Left lobe of liver (tissue), 2 donors: Measurements from ENCODE around the gene GRAP. TPM values are rescaled to one million over a fixed set of nuclear protein-coding genes. Genes with fewer than 3 reads are reported as not detected.

Experiments
- ATAC-seq: fragments of 200-7000 bp; cut with Tn5 transposase; one replicate; pipeline ENCODE4 v1.9.1; 2020; ENCODE audit warnings: mild to moderate bottlenecking, moderate library complexity
- DNase-seq: peaks from one replicate; pipeline ENCODE4 v3.0.0-alpha.2; 2020; ENCODE audit warnings: low spot score
- total RNA-seq: library from RNA; stranded (reverse); gene quantifications from one replicate; pipeline ENCODE4 v1.2.1, GENCODE V29; 2021
- donor health status: DM: no; HTN: no; CAD: no; lungs with moderate emphysema.
- donor health status: DM: no; HTN: yes; CAD: no.

Gene GRAP
- total RNA-seq, 1 donor from 2014 or later, result 4.0 TPM

GRCh38 chr17:19004421-19005136, 42.2 kb downstream of the GRAP start, which contains the start of gene FAM83G:
Gene FAM83G (minus strand): TSS chr17:19004764. CDS start chr17:19004041, 723 bp downstream.
- peak; percentile 77 for ATAC-seq
- peak; percentile 89 for DNase-seq

GRCh38 chr17:19003543-19004420, 43.0 kb downstream of the GRAP start:
- DNase-seq (peak; percentile 80), ATAC-seq (peak; percentile 62)

- DNase-seq, result no peak
- ATAC-seq, result no peak
Measured at GRCh38 chr17:19002805-19003542, 43.8 kb downstream of the GRAP start.

DNA sequence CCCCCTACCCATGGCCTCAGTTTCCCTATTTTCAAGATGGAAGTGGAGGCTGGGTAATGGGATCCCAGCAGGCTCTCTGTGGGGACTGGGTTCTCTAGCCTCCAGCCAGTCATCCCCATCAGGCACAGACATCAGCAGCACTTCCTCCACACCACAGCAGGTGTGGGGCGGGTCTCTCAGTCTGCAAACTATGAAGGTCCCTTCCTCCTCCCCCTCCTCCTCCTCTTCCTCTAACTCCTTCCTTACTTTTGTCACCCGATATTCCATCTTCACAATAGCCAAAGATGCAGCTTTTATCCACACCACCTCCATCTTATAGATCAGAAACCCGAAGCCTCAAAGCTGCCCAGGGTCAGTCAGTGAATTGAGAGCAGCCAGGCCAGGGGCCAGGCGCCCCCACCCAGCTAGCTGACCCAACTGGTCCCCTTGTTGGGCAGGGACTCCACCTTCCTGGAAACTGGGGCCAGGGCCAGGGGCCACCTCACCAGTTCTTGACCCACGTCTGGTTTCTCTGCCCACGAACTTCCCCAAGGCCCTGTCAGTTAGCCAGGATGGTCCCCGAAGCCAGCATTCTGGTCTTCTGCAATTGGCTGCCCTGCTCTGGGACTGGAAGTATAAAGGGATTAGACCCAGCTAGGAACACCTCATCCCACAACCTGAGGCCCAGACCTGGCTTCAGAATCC, 44.7 kb downstream of the GRAP start:
- DNase-seq (no peak), ATAC-seq (no peak)

DNA sequence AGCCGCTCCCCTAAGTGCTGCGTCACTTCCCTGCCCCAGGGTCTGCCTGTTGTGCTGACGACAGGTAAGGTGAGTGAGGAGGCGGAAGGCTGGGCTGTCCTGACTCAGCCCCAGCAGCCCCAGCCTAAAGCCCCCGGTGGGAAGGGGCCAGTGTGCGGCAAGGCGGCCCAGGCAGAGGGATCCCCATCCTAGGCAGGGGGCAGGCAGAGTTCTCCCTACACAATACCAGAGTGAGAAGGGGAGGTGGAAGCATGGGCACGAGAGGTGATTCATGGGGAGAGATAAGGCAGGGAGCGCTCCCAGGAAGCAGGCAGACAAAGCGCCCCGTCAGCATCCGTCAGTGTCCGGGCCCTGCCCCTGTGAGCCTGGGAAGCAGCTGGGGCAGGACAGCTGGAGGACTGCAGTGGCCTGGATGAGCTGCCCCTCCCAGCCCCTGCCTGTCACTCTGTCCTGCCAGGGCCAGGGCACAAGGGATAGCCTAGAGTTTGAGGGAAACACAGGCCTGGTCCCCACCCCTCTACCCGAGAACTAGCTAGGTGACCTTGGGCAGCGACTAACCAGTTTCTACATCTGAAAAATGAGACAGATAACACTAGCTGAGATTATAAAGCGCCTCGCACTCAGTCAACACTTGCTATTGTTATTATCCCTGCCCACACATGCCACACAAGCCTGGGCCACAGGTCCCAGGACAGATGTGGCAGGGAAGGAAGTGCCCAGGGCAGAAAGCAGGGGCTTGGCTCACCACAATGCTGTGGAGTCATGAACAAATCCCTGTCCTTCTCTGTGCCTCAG, 46.0 kb downstream of the GRAP start:
- no peak for DNase-seq

GRCh38 chr17:18999911-19000310, 46.8 kb downstream of the GRAP start:
- no peak for DNase-seq
- ATAC-seq, result no peak

More for the DNA sequence above, 46.0 kb downstream of the GRAP start:
- no peak for ATAC-seq

DNA sequence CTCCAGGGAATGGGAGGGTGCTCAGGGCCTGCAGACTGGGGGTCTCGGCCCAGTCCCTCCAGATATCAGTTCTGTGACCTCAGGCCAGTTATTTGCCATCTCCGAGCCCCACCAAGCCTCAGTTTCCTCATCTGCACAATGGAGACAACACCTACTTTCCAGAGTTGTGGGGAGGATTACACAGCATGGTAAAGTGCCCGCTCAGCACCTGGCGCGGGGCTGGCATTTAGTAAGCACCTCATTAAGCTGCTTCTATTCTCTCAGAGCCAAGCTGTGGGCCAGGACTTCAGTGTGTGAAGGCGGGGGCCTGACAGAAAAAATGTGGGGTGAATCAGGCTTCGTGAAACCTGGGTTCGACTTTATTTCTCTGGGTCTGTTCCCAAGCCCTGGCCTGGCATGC, 47.4 kb downstream of the GRAP start:
- DNase-seq (no peak), ATAC-seq (no peak)

- ATAC-seq, result no peak
- DNase-seq, result no peak
Measured at GRCh38 chr17:18997650-18998196, 49.0 kb downstream of the GRAP start.

DNA sequence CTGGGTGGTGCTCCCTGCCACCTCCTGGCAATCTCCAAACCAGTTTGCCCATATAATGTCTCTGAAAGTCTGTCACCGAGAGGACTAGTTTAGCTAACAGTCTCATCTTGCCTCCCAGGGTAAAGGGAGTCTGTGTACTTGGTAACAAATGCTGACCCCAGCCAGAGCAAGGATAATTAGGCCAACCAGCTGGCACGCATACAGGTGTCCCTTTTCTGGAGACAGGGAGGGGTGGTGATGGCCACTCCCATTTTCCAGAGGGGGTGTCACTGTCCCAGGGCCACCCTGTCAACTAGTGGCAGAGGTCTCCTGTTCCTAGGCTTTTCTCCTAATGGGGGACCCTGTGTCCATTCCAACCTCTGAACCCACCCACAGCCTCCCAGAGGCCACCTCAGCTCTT, 50.3 kb downstream of the GRAP start:
- peak; percentile 54 for ATAC-seq
- no peak for DNase-seq

DNA sequence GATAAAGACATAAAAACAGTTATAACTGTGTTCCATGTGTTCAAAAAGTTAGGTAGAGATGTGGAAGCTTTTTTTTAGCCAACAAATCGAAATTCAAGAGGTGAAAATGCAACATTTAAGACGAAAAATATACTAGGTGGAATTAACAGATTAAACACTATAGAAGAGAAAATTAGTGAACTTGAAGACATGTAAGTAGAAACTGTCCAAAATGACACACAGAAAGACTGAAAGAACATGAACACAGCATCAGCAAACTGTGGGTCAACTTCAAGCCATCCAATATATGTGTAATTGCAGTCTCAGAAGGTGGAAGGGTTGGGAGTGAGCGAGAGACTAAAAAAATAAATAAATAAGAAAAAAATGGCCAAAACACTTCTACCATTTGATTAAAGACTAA, 51.5 kb downstream of the GRAP start:
- ATAC-seq (no peak), DNase-seq (no peak)

DNA sequence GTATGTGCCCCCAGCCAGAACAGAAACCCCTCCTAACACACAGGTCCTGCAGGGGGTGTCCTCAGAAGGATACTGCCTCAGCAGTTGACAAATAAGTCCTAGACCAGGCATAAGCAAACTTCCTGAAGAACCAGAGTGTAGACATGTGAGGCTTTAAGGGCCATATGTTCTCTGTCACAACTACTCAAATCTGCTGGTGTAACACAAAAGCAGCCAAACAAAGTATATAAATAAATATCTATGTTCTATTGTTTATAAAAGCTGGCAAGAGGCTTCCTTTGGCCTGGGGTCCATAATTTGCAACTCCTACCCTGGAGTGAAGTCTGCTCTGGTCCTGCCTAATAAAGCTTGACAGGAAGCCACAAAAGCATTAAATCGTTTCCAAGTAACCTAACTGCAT, 52.1 kb downstream of the GRAP start:
- ATAC-seq (no peak), DNase-seq (no peak)

GRCh38 chr17:18993905-18994526, 52.7 kb downstream of the GRAP start:
- DNase-seq, result no peak

GRCh38 chr17:18992454-18993130, 54.2 kb downstream of the GRAP start:
- DNase-seq, result no peak
- ATAC-seq, result no peak

More at GRCh38 chr17:18993905-18994526, 52.7 kb downstream of the GRAP start:
- ATAC-seq, result no peak

DNA sequence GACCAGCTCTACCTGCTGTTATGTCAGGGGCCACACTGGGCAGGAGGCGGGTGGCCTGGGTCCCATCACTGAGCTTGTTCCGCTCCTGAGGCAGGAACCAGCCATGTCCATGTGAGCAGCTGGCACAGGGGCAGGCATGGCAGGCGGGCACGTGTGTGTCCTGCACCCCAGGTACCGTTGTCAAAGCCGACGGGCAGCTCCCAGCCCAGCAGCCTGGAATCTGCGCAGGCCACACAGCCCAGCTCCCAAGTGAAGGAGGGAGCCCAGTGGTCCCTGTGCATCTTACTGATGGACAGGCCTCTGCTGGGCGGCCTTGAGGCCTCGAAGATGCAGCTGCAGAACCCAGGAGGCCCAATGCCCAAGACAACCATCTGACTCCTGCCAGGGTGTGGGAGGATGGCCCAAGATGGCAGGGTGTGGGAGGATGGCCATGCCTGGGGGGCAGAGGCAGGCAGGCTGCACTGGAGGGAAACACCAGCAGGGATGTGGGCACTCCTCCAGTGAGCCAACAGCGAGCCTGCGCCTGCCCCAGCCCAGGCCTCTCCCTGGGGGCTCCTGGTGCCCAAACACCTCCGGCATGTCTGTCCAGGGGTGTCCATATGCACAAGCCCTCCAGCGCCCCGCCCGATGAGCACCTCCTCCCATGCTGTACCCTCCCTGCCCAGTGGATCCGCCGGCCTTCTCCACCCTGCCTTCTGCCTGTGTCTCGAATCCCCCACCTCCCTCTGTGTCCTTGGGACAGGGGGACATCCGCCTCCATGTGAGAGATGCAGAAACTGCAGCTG, 55.0 kb downstream of the GRAP start:
- no peak for DNase-seq

DNA sequence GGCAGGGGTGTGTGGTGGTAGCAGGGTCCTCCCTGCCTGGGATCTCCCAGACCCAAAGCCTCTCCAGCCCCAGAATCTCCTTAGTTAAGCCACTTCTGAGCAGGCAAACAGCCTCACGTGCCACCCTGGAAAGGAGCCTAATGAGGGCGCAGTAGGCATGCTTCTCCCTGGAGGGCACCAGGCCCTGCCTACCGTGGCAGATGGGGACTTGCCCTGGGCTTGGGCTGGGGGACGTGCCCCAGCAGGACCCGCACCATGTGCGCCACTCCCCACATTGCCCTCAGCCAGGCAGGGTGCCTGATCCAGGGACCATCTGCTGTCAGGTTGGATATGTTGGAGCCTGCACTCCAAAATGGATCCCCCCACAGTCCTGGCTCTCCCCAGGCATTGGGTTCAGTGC, 56.4 kb downstream of the GRAP start:
- DNase-seq, result no peak
- no peak for ATAC-seq

More for the DNA sequence above, 55.0 kb downstream of the GRAP start:
- no peak for ATAC-seq

DNA sequence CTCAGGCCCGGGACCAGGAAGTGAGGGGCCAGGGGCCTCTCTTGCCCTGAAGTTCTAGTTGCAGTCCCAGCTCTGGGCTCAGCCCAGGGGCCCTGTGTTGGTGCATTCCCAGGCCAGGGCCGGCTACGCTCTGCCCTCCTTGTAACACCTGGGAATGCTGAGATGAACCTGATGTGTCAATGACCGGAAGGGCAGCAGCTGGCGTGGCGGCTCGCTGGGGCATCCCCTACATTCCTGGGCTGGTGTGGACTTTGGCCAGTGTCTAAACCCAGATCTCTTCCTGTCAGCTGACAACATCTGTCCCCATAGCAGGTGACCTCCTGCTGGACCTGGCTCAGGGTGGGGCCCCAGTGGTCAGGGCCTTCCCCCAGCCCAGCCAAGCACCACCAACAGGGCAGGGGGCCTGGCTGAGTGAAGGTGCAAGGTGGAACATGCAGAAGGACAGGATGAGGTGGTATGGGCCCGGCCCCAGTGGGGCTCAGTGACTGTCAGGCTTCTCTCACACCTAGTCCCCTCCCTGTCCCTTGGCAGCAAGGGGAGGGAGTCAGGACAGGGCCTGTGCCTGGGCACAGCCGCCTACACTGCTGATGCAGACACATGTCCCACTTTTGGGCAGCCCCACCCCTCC, 58.1 kb downstream of the GRAP start:
- ATAC-seq (peak; percentile 80), DNase-seq (peak; percentile 96)

- peak; percentile 76 for ATAC-seq
Measured at GRCh38 chr17:18987862-18988545, 58.8 kb downstream of the GRAP start.

More at GRCh38 chr17:18987862-18988545, 58.8 kb downstream of the GRAP start:
- peak; percentile 91 for DNase-seq
